NB4 (cell line): ENCODE measurements around the gene KAZALD1.

Experiments used
- DNase-seq: peaks from one replicate; pipeline ENCODE4 v3.0.0; 2010; ENCODE audit warnings: low read depth
- H3K4me3 ChIP-seq: one replicate; pipeline ENCODE4 v1.5.1; 2011; ENCODE audit warnings: mild to moderate bottlenecking, low read depth, low read length, moderate library complexity
- MAX ChIP-seq: IDR thresholded peaks from 2 replicates; pipeline ENCODE4 v1.6.1; 2011; ENCODE audit warnings: low read depth, low read length
- MYC ChIP-seq: IDR thresholded peaks from 2 replicates; pipeline ENCODE4 v1.6.1; 2011; ENCODE audit warnings: low read depth, low read length
- POLR2A ChIP-seq: IDR thresholded peaks from 2 replicates; pipeline ENCODE4 v1.6.1; 2011; ENCODE audit warnings: mild to moderate bottlenecking; ENCODE audit not compliant: insufficient read length; ENCODE audit errors: extremely low read depth
- TF ChIP-seq, protein P1 (sequence below): IDR thresholded peaks from one replicate; pipeline ENCODE4 v1.5.1; 2012; ENCODE audit warnings: low read depth, low read length

The KAZALD1 gene

DNA sequence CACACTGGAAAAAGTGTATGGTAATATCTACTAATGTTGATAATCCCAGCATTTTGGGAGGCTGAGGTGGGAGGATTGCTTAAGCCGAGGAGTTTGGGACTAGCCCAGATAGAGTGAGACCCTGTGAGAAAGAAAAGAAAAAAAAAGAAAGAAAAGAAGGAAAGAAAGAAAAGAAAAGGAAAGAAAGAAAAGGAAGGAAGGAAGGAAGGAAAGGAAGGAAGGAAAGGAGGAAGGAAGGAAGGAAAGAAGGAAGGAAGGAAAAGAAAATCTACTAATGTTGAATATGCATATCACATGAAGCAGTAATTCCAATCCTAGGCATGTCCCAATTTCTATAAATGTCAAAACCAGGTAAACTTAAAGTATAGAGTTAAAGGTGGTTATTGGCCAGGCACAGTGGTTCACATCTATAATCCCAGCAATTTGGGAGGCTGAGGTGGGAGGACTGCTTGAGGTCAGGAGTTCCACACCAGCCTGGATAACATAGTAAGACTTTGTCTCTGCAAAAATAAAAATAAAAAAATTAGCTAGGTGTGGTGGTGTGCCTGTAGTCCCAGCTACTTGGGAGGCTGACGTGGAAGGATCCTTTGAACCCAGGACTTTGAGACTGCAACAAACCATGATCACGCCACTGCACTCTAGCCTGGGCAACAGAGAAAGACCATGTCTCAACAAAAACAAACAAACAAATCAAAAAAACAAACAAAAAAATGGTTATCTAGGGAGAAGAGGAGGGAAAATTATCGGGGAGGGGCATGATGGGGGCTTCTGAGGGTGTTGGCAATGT lies 5.2 kb upstream of the KAZALD1 start:
- TF ChIP-seq MAX, result no peak
- TF ChIP-seq POLR2A, result no peak
- TF ChIP-seq MYC, result no peak
- TF ChIP-seq, protein P1, sequence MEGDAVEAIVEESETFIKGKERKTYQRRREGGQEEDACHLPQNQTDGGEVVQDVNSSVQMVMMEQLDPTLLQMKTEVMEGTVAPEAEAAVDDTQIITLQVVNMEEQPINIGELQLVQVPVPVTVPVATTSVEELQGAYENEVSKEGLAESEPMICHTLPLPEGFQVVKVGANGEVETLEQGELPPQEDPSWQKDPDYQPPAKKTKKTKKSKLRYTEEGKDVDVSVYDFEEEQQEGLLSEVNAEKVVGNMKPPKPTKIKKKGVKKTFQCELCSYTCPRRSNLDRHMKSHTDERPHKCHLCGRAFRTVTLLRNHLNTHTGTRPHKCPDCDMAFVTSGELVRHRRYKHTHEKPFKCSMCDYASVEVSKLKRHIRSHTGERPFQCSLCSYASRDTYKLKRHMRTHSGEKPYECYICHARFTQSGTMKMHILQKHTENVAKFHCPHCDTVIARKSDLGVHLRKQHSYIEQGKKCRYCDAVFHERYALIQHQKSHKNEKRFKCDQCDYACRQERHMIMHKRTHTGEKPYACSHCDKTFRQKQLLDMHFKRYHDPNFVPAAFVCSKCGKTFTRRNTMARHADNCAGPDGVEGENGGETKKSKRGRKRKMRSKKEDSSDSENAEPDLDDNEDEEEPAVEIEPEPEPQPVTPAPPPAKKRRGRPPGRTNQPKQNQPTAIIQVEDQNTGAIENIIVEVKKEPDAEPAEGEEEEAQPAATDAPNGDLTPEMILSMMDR, result no peak
- no peak overlapping the region for H3K4me3 ChIP-seq
- no peak for DNase-seq

GRCh38 chr10:101060036-101060950 lies 1.5 kb upstream of the KAZALD1 start:
- TF ChIP-seq, protein P1, result peak; percentile 93
- TF ChIP-seq MYC, result peak; percentile 34; the same call in 1 of the 2 replicates
- no peak for TF ChIP-seq POLR2A
- peak; percentile 64 for TF ChIP-seq MAX
- peak overlapping the region; percentile 97 for H3K4me3 ChIP-seq
- DNase-seq, result peak; percentile 95

DNA sequence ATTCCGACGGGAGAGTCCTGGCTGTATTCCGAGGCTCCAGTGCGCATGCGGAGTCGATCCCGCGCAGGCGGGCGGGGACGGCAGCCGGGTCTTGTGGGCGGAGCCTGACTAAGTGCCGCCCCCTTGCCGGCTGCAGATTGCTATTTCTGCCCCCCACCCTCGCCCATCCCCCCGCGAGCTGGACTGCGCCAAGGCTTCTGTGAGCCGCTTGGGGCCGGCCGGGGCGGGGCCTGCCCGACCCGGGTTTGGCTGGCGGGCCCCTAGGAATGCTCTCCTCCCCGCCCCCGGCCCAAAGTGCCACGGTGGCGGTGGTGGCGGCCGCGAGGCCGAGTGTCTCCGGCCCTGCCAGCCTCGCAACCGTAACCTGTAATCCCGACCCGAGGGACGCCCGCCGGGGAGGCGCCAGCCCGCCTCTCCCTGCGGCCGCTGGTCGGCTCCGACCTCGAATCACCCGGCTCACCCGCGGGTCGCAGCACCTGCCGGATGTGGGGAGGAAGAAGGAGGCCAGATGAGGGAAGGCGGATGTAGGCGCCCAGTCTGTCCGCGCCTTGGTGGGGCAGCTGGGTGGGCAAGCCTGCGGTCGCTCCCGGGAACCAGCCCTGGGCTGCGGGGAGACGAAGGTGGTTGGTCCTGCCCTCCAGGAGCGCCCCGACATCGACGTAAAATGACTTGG lies 702 bp upstream of the KAZALD1 start:
- H3K4me3 ChIP-seq, result peak overlapping the region; percentile 97
- TF ChIP-seq MAX, result peak; percentile 26
- TF ChIP-seq, protein P1, result no peak
- peak; percentile 49 for TF ChIP-seq POLR2A
- peak; percentile 17; the same call in 1 of the 2 replicates for TF ChIP-seq MYC
- DNase-seq, result peak; percentile 96

DNA sequence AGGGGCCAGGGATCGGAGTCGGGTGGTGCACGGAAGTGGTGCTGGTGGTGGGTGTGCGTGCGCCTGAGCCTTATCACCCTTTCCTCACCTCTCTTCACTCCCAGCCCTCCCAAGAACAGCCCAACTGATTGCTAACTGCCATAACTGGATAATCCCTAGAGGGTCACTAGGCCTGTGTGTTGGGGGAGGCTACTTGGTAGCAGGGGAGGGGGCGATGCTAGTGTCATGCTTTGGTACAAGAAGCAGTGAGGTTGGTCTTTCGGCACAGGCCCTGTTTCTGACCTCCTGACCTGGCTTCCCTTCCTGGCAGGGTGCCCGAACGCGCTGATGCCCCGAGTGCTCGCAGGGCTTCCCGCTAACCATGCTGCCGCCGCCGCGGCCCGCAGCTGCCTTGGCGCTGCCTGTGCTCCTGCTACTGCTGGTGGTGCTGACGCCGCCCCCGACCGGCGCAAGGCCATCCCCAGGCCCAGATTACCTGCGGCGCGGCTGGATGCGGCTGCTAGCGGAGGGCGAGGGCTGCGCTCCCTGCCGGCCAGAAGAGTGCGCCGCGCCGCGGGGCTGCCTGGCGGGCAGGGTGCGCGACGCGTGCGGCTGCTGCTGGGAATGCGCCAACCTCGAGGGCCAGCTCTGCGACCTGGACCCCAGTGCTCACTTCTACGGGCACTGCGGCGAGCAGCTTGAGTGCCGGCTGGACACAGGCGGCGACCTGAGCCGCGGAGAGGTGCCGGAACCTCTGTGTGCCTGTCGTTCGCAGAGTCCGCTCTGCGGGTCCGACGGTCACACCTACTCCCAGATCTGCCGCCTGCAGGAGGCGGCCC lies 652 bp downstream of the KAZALD1 start:
- H3K4me3 ChIP-seq, result peak overlapping the region; percentile 97
- TF ChIP-seq POLR2A, result peak; percentile 19
- TF ChIP-seq MYC, result peak; percentile 31; the same call in 1 of the 2 replicates
- TF ChIP-seq MAX, result no peak; the same call in 1 of the 2 replicates
- TF ChIP-seq, protein P1, result peak; percentile 16
- DNase-seq, result peak; percentile 89
